Mammary microvascular endothelial cell (primary cell): Measurements from ENCODE around the gene PCDHGA10. TPM values are rescaled to one million over a fixed set of nuclear protein-coding genes. Genes with fewer than 3 reads are reported as not detected.

Experiments
- total RNA-seq: library from RNA; depleted of rRNA; stranded (reverse); fragments of >200 nt; gene quantifications from 2 replicates; pipeline ENCODE4 v1.2.3, GENCODE V29; 2015

Gene PCDHGA10
- total RNA-seq, 1 donor from 2014 or later, result 2.6 TPM

Other genes starting within 250 kb of the PCDHGA10 start
- gene PCDHB7, start 240.3 kb upstream of the PCDHGA10 start, total RNA-seq, result 0.05 and 0.07 TPM in 2 replicates
- gene PCDHB8, start 235.2 kb upstream of the PCDHGA10 start, total RNA-seq, result 0.25 TPM in 1 of 2 replicates, not detected in the other
- under 0.01 and 0.25 TPM in 2 replicates for gene PCDHB16, start 230.6 kb upstream of the PCDHGA10 start, total RNA-seq
- 0.15 and 0.27 TPM in 2 replicates for gene PCDHB9, start 225.8 kb upstream of the PCDHGA10 start, total RNA-seq
- gene PCDHB10, start 220.6 kb upstream of the PCDHGA10 start, total RNA-seq, result 0.53 and 0.59 TPM in 2 replicates
- gene PCDHB11, start 213.4 kb upstream of the PCDHGA10 start, total RNA-seq, result not detected in 2 replicates
- 0.05 and 0.13 TPM in 2 replicates for gene PCDHB12, start 204.3 kb upstream of the PCDHGA10 start, total RNA-seq
- gene PCDHB13, start 199.1 kb upstream of the PCDHGA10 start, total RNA-seq, result 0.30 and 0.33 TPM in 2 replicates
- gene PCDHB14, start 189.6 kb upstream of the PCDHGA10 start, total RNA-seq, result 0.20 and 0.30 TPM in 2 replicates
- 0.15 and 0.40 TPM in 2 replicates for gene PCDHB15, start 167.6 kb upstream of the PCDHGA10 start, total RNA-seq
- gene SLC25A2, start 108.9 kb upstream of the PCDHGA10 start, total RNA-seq, result 0.15 TPM in 1 of 2 replicates, not detected in the other
- 44.8 and 50.7 TPM in 2 replicates for gene TAF7, start 92.2 kb upstream of the PCDHGA10 start, total RNA-seq
- gene PCDHGA1, start 82.5 kb upstream of the PCDHGA10 start, total RNA-seq, result 0.20 and 0.59 TPM in 2 replicates
- gene PCDHGA2, start 74.2 kb upstream of the PCDHGA10 start, total RNA-seq, result 0.73 and 0.79 TPM in 2 replicates
- gene PCDHGA3, start 69.2 kb upstream of the PCDHGA10 start, total RNA-seq, result 0.13 and 0.49 TPM in 2 replicates
- gene PCDHGB1, start 62.9 kb upstream of the PCDHGA10 start, total RNA-seq, result 0.44 and 0.60 TPM in 2 replicates
- gene PCDHGA4, start 58.0 kb upstream of the PCDHGA10 start, total RNA-seq, result 2.8 and 3.9 TPM in 2 replicates
- gene PCDHGB2, start 53.0 kb upstream of the PCDHGA10 start, total RNA-seq, result 2.9 and 3.3 TPM in 2 replicates
- 0.53 and 0.79 TPM in 2 replicates for gene PCDHGA5, start 48.8 kb upstream of the PCDHGA10 start, total RNA-seq
- gene PCDHGB3, start 42.7 kb upstream of the PCDHGA10 start, total RNA-seq, result 0.67 and 1.4 TPM in 2 replicates
- gene PCDHGA6, start 39.1 kb upstream of the PCDHGA10 start, total RNA-seq, result 0.73 and 1.2 TPM in 2 replicates
- gene PCDHGA7, start 30.2 kb upstream of the PCDHGA10 start, total RNA-seq, result 0.80 and 1.1 TPM in 2 replicates
- gene PCDHGB4, start 25.3 kb upstream of the PCDHGA10 start, total RNA-seq, result 3.3 and 4.2 TPM in 2 replicates
- 0.15 and 0.33 TPM in 2 replicates for gene PCDHGA8, start 20.4 kb upstream of the PCDHGA10 start, total RNA-seq
- 7.9 and 8.3 TPM in 2 replicates for gene PCDHGB5, start 15.0 kb upstream of the PCDHGA10 start, total RNA-seq
- 1.2 and 1.8 TPM in 2 replicates for gene PCDHGA9, start 10.2 kb upstream of the PCDHGA10 start, total RNA-seq
- 0.73 and 1.2 TPM in 2 replicates for gene PCDHGB6, start 5.0 kb upstream of the PCDHGA10 start, total RNA-seq
- 3.1 and 5.3 TPM in 2 replicates for gene PCDHGB7, start 4.7 kb downstream of the PCDHGA10 start, total RNA-seq
- gene PCDHGA11, start 8.1 kb downstream of the PCDHGA10 start, total RNA-seq, result 4.4 and 4.6 TPM in 2 replicates
- gene PCDHGA12, start 17.5 kb downstream of the PCDHGA10 start, total RNA-seq, result 4.7 and 5.9 TPM in 2 replicates
- 18.0 and 18.2 TPM in 2 replicates for gene PCDHGC3, start 63.0 kb downstream of the PCDHGA10 start, total RNA-seq
- 0.20 and 0.44 TPM in 2 replicates for gene PCDHGC4, start 72.0 kb downstream of the PCDHGA10 start, total RNA-seq
- gene PCDHGC5, start 76.1 kb downstream of the PCDHGA10 start, total RNA-seq, result 0.15 and 0.20 TPM in 2 replicates
- gene DIAPH1, start 206.0 kb downstream of the PCDHGA10 start, total RNA-seq, result 79.6 and 79.9 TPM in 2 replicates
- 36.8 and 38.3 TPM in 2 replicates for gene HDAC3, start 223.9 kb downstream of the PCDHGA10 start, total RNA-seq
- 5.3 and 5.7 TPM in 2 replicates for gene RELL2, start 224.0 kb downstream of the PCDHGA10 start, total RNA-seq
- gene FCHSD1, start 238.4 kb downstream of the PCDHGA10 start, total RNA-seq, result 19.6 and 20.1 TPM in 2 replicates